Lower lobe of right lung (tissue), 2 donors: ENCODE measurements around the gene TOX3. TPM values are rescaled to one million over a fixed set of nuclear protein-coding genes. Genes with fewer than 3 reads are reported as not detected.
A peak's percentile ranks its signal among the peaks of the same experiment; 100 is the strongest.

Source experiments
- ATAC-seq, 2 donors: fragments of 200-7000 bp; cut with Tn5 transposase; one replicate each; pipeline ENCODE4 v1.9.1; 2020 to 2022; ENCODE audit warnings: mild to moderate bottlenecking in 2 of 2, moderate library complexity in 2 of 2
- DNase-seq: peaks from one replicate; pipeline ENCODE4 v3.0.0-alpha.2; 2020
- H3K27ac ChIP-seq: fragments of 200-600 bp; one replicate; pipeline ENCODE4 v1.8.0; 2022
- H3K27me3 ChIP-seq: fragments of 200-600 bp; one replicate; pipeline ENCODE4 v1.8.0; 2022; ENCODE audit warnings: low read depth
- H3K36me3 ChIP-seq: fragments of 200-600 bp; one replicate; pipeline ENCODE4 v1.8.0; 2022; ENCODE audit warnings: mild to moderate bottlenecking
- H3K4me1 ChIP-seq: fragments of 200-600 bp; one replicate; pipeline ENCODE4 v1.8.0; 2022
- H3K4me3 ChIP-seq: fragments of 200-600 bp; one replicate; pipeline ENCODE4 v1.8.0; 2022; ENCODE audit warnings: mild to moderate bottlenecking
- H3K9me3 ChIP-seq: fragments of 200-600 bp; one replicate; pipeline ENCODE4 v1.8.0; 2022
- CTCF ChIP-seq: fragments of 200-600 bp; IDR thresholded peaks from one replicate; pipeline ENCODE4 v1.8.0; 2022; ENCODE audit warnings: antibody characterized with exemption, mild to moderate bottlenecking
- intact Hi-C: fragments of 100-400 bp; cut with DNase I; formaldehyde crosslinking; loops from one replicate; pipeline ENCODE4 v1.11.0; 2022
- total RNA-seq: library from RNA; stranded (reverse); fragmentation: NEBNext Ultra II Directional; extraction: Animal tissue kit (Norgen Biotek cat#: 25700); gene quantifications from one replicate; pipeline ENCODE4 v1.2.1, GENCODE V29; 2021
- donor health status: DM: no; HTN: yes; CAD: no; lungs with severe emphysema.

Gene TOX3
- total RNA-seq, 1 donor from 2014 or later: 4.1 TPM

- Histone ChIP-seq H3K9me3 (no peaks in the 10 kb centered on the region), H3K4me3 (no peak overlapping the region), H3K4me1 (no peaks in the 10 kb centered on the region), H3K36me3 (no peaks in the 10 kb centered on the region), H3K27me3 (no peaks in the 10 kb centered on the region), H3K27ac (no peak overlapping the region)
- ATAC-seq (no peak), DNase-seq (no peak)
- no peak for TF ChIP-seq CTCF
- intact Hi-C loops: no loop called here
These were observed 13.6 kb downstream of the TOX3 start for GRCh38 chr16:52533296-52533695.

GRCh38 chr16:52532384-52532783 lies 14.6 kb downstream of the TOX3 start:
- Histone ChIP-seq H3K4me1 (no peaks in the 10 kb centered on the region), H3K27me3 (no peaks in the 10 kb centered on the region), H3K27ac (no peak overlapping the region), H3K9me3 (no peaks in the 10 kb centered on the region), H3K36me3 (no peaks in the 10 kb centered on the region), H3K4me3 (no peak overlapping the region)
- no peak for TF ChIP-seq CTCF
- intact Hi-C loops: no loop called here
- DNase-seq: no peak
- no peak for ATAC-seq

- H3K4me1 ChIP-seq: no peaks in the 10 kb centered on the region
- intact Hi-C loops: no loop called here
- ATAC-seq: peak; percentile 54 to 87
- H3K27ac ChIP-seq: no peak overlapping the region
- TF ChIP-seq CTCF: no peak
- no peaks in the 10 kb centered on the region for H3K27me3 ChIP-seq
- H3K4me3 ChIP-seq: no peak overlapping the region
- no peak for DNase-seq
- H3K36me3 ChIP-seq: no peaks in the 10 kb centered on the region
- H3K9me3 ChIP-seq: no peaks in the 10 kb centered on the region
These were observed 17.7 kb downstream of the TOX3 start for GRCh38 chr16:52529226-52529625.

- no peaks in the 10 kb centered on the region for H3K27me3 ChIP-seq
- intact Hi-C loops: no loop called here
- ATAC-seq (peak; percentile 94 to 95), DNase-seq (peak; percentile 82)
- H3K4me3 ChIP-seq: no peak overlapping the region
- no peaks in the 10 kb centered on the region for H3K4me1 ChIP-seq
- no peaks in the 10 kb centered on the region for H3K9me3 ChIP-seq
- TF ChIP-seq CTCF: no peak
- H3K27ac ChIP-seq: no peak overlapping the region
- no peaks in the 10 kb centered on the region for H3K36me3 ChIP-seq
These were observed 18.4 kb downstream of the TOX3 start for GRCh38 chr16:52528393-52529065.

- intact Hi-C loops: no loop called here
- DNase-seq (no peak), ATAC-seq (no peak)
- no peaks in the 10 kb centered on the region for H3K9me3 ChIP-seq
- no peak overlapping the region for H3K27ac ChIP-seq
- no peak for TF ChIP-seq CTCF
- no peaks in the 10 kb centered on the region for H3K4me1 ChIP-seq
- no peaks in the 10 kb centered on the region for H3K36me3 ChIP-seq
- H3K4me3 ChIP-seq: no peak overlapping the region
- no peaks in the 10 kb centered on the region for H3K27me3 ChIP-seq
These were observed 20.1 kb downstream of the TOX3 start for GRCh38 chr16:52526830-52527229.
